ENCODE results near the gene NLRC3.

Gene NLRC3

GRCh38 chr16:3597226-3597625 lies 20.0 kb upstream of the NLRC3 start:
- DNase-seq (ENCODE audit: insufficient read length, low spot score), result peak; percentile 4
- no peak for TF ChIP-seq CTCF (IDR thresholded peaks at IDR 0.05; ENCODE audit: insufficient read depth, missing control alignments)
- FAIRE-seq, result no peak

GRCh38 chr16:3596101-3596861 lies 19.1 kb upstream of the NLRC3 start:
- TF ChIP-seq CTCF (IDR thresholded peaks at IDR 0.05; ENCODE audit: insufficient read depth, missing control alignments), result no peak
- no peak for FAIRE-seq
- DNase-seq (ENCODE audit: insufficient read length, low spot score), result peak; percentile 14

- DNase-seq (ENCODE audit: insufficient read length, low spot score) (no peak), FAIRE-seq (no peak)
- no peak for TF ChIP-seq CTCF (IDR thresholded peaks at IDR 0.05; ENCODE audit: insufficient read depth, missing control alignments)
These were observed 18.4 kb upstream of the NLRC3 start for GRCh38 chr16:3595521-3596021.

GRCh38 chr16:3595110-3595486 lies 17.9 kb upstream of the NLRC3 start:
- FAIRE-seq (no peak), DNase-seq (ENCODE audit: insufficient read length, low spot score) (no peak)
- TF ChIP-seq CTCF (IDR thresholded peaks at IDR 0.05; ENCODE audit: insufficient read depth, missing control alignments), result no peak

- FAIRE-seq (no peak), DNase-seq (ENCODE audit: insufficient read length, low spot score) (no peak)
- no peak for TF ChIP-seq CTCF (IDR thresholded peaks at IDR 0.05; ENCODE audit: insufficient read depth, missing control alignments)
These were observed 17.3 kb upstream of the NLRC3 start for GRCh38 chr16:3594316-3595109.

GRCh38 chr16:3592559-3592958 lies 15.4 kb upstream of the NLRC3 start:
- no peak for FAIRE-seq
- no peak for DNase-seq (ENCODE audit: insufficient read length, low spot score)

More at GRCh38 chr16:3592559-3592958, 15.4 kb upstream of the NLRC3 start:
- no peak for TF ChIP-seq CTCF (IDR thresholded peaks at IDR 0.05; ENCODE audit: insufficient read depth, missing control alignments)

Data from D721Med (cell line).